Stimulated activated CD4-positive, alpha-beta T cell treated with anti-CD3 and anti-CD28 coated beads, Interleukin-1b, Interleukin-23, amount 100 ng/mL, for 4 hours (primary cell): ENCODE measurements around the gene NPR1.

ENCODE experiments used
- DNase-seq, 2 donors: peaks; one replicate each; pipeline ENCODE4 v3.0.0-alpha.2; 2020; ENCODE audit warnings: low read depth in 2 of 2

Gene NPR1

DNA sequence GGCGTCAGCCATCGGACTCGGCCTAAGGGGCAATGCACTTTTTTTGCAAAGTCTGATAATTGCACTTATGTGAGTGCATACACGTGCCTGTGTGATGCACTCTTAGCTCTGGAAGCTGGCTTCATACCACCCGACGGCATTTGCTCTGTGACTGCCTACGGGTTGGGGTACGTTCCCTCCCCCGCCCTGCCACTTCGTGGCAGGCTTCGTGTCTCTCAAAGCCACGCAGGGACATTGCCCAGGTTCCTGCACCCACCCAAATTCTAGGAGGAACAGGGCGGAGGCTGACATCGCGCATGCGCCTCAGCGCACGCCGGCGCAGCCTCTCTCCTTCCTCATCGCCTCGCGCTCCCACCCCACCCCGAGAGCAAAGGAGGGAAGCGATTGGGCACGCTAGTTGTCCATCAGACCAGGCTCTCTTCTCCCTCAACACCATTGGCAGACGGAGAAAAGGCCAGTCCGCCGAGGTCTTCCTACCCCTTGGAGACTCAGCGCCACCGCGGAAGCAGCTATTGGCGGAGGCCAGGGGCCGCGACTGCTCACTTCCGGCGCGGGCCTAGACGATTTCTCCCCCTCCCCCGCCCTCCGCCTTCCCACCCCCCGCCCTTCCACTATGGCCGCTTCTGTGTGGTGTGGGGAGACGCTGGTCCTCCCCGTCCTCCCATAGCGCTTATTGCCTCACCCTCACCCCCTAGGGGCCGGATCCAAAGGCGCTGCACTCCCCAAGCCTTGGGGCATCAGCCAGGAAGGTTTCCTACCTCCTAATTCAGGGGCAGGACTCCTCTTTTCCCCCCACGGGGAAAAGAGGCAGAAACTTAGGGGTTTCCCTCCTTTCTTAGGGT lies 49.2 kb downstream of the NPR1 start, which contains the start of gene INTS3:
Gene INTS3, plus strand, starts transcription at position 588 of the 842 bp plus-strand sequence. CDS start 585 bp downstream, outside the sequence.
- DNase-seq = peak; percentile 94 to 97

- DNase-seq = peak; percentile 18 to 26
Measured at GRCh38 chr1:153728305-153729066, 50.0 kb downstream of the NPR1 start.

DNA sequence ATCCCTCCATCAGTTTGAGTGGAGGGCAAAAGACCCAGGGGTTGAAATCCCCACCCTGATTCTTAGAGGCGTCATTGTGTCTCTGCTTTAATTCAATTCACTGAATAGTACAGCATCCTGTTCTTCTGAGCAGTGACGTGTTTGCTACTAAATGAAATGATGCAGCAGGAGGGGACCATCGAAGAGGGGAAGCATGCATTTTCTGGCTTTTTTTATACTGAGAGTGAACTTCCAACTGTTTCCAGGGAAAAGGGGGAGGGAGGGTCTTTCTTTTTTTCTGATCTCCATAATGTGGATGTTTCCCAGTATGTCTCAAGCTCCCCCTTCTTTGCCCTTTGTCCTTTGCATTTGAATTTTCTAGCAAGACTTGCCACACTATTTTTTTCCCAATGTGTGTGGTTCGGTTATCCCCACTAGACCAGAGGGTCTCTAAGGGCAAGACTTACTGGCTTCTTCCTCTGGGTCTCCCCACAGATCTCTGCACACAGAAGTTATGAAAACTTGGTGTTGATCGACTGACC lies 52.0 kb downstream of the NPR1 start:
- DNase-seq = no peak

- no peak for DNase-seq
Measured at GRCh38 chr1:153733970-153734369, 55.5 kb downstream of the NPR1 start.

GRCh38 chr1:153734396-153735089 lies 56.1 kb downstream of the NPR1 start:
- no peak for DNase-seq

DNA sequence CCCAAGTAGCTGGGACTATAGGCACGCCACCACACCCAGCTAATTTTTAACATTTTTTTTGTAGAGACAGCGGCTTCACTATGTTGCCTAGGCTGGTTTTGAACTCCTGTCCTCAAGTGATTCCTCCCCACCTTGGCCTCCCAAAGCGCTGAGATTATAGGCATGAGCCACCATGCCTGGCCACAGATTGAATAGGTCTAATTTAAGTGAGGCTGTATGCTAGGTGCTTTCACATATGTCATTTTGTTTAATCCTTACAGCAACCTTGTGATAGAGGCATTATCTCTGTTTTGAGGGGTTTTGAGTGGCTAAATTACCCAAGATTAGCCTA lies 56.6 kb downstream of the NPR1 start:
- no peak for DNase-seq

DNA sequence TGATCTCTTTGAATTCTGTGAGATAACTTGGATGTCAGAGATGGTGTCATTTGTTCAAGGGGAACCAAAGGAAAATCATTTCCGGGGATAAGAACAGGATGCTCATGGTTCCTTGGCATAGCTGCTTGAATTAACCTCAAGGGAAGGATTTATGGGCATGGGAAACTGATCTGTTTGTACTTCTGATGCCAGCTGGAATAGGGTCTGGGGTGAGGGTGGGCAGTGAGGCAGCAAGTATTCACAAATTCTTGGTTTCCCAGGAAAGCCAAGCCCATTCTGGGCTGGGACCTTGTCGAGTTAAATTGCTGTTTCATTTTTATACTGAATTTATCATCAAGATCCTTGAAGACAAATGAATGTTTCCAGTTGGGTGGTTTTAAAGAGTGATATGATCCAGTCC lies 63.5 kb downstream of the NPR1 start:
- no peak for DNase-seq

DNA sequence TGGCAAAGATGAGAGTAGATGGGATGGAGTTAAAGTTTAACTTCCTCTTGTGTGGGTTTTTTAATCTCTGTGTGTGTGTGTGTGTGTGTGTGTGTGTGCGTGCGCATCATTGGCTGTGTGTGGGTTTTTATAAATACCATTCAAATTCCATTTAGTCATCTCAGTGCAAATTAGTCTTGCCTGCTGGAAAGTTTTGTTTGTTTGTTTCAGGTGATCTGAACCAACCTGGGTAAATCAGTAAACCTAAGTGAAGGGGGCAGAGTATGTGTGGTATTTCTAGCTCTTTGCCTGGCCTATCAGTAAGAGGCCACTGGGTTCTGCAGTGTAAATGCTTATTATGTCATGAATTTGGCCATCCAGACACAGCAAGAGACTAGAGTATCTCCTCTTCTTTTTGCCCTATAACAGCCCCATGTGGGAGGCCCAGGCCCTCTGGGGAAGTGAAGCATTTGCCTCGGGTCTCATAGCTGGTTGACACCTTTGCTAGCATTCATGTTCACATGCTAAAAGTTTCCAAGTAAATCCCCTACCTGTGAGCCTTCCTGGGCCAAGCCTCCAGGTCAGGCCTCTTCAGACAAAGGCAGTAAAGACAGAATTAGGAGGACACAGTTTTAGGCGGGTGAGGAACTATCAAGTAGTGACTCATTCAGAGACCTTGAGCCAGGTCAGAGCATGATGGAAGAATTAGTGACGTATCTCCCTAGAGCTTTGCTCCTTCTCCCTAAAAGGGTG lies 64.1 kb downstream of the NPR1 start:
- no peak for DNase-seq
